Ureter (tissue), 1 donor: ENCODE results near the gene ZFYVE28. TPM values are rescaled to one million over a fixed set of nuclear protein-coding genes. Genes with fewer than 3 reads are reported as not detected.
A peak's percentile ranks its signal among the peaks of the same experiment; 100 is the strongest.

Experiments
- DNase-seq: peaks from one replicate; pipeline ENCODE4 v3.0.0-alpha.2; 2020; ENCODE audit warnings: low spot score
- total RNA-seq: library from RNA; stranded (reverse); gene quantifications from one replicate; pipeline ENCODE4 v1.2.4, GENCODE V29; 2023
- donor health status: DM: yes; HTN: yes; CAD: no.

Gene ZFYVE28
- total RNA-seq, 1 donor from 2014 or later = 19.8 TPM

GRCh38 chr4:2261110-2261852 is 157.2 kb downstream of the ZFYVE28 start:
- peak; percentile 57 for DNase-seq

- peak; percentile 47 for DNase-seq
These were observed 157.9 kb downstream of the ZFYVE28 start for GRCh38 chr4:2260344-2261109.

GRCh38 chr4:2259541-2260343 is 158.7 kb downstream of the ZFYVE28 start:
- no peak for DNase-seq

- DNase-seq = no peak
These were observed 159.4 kb downstream of the ZFYVE28 start for GRCh38 chr4:2259036-2259540.

GRCh38 chr4:2258091-2259035 is 160.1 kb downstream of the ZFYVE28 start:
- DNase-seq = no peak

- DNase-seq = peak; percentile 41
These were observed 160.9 kb downstream of the ZFYVE28 start for GRCh38 chr4:2257361-2258081.

- DNase-seq = peak; percentile 55
These were observed 161.7 kb downstream of the ZFYVE28 start for GRCh38 chr4:2256781-2257191.

- peak; percentile 51 for DNase-seq
These were observed 162.2 kb downstream of the ZFYVE28 start for GRCh38 chr4:2256156-2256731.

GRCh38 chr4:2255501-2256155 is 162.8 kb downstream of the ZFYVE28 start:
- DNase-seq = peak; percentile 46

- DNase-seq = no peak
These were observed 163.6 kb downstream of the ZFYVE28 start for GRCh38 chr4:2254665-2255500.

GRCh38 chr4:2253160-2254084 is 165.0 kb downstream of the ZFYVE28 start:
- peak; percentile 42 for DNase-seq

- DNase-seq = peak; percentile 39
These were observed 165.8 kb downstream of the ZFYVE28 start for GRCh38 chr4:2252530-2253091.

- peak; percentile 39 for DNase-seq
These were observed 166.5 kb downstream of the ZFYVE28 start for GRCh38 chr4:2251795-2252529.

- peak; percentile 37 for DNase-seq
These were observed 167.2 kb downstream of the ZFYVE28 start for GRCh38 chr4:2251073-2251794.

- DNase-seq = no peak
These were observed 167.9 kb downstream of the ZFYVE28 start for GRCh38 chr4:2250357-2251072.
